Heart left ventricle (tissue), 13 donors: ENCODE data around the gene MAPK7.

Source experiments
- CTCF ChIP-seq, 12 donors: fragments of 200-600 bp; sonication (generic) in 4 of 12; IDR thresholded peaks; one replicate each; pipeline versions ENCODE4 v1.5.0 to v1.8.0; 2018 to 2022; ENCODE audit warnings: antibody characterized with exemption in 12 of 12, mild to moderate bottlenecking in 5 of 12
- POLR2A ChIP-seq, 2 donors: fragments of 450-650 bp; IDR thresholded peaks; one replicate each; pipeline ENCODE4 v1.6.1; 2017; ENCODE audit warnings: antibody characterized with exemption in 2 of 2, mild to moderate bottlenecking in 2 of 2, moderate library complexity in 2 of 2
- donor health status: ischemic (EF 13 %, LVEDD 7.1; RV severe dilation, severe dysfunction).
- donor health status: DM: no; HTN: yes; CAD: no.
- donor health status: DM: no; HTN: no; CAD: no.
- donor health status: ischemic (EF 25% LVEDD 6.9; RV normal size, moderate dysfunction).
- donor health status: ischemic (EF 25% LVEDD 5.7; RV mildly dilated, moderate dysfunction).
- donor health status: ischemic (EF 35%, LVEDD 5.7; RV mildly dilated, moderate dysfunction).
- donor health status: nonischemic (EF 11% LVEDD 7.7; RV severe dilation, severe dysfunction).
- donor health status: DM: yes; HTN: yes; CAD: no.
- donor health status: PGD.
- donor health status: ischemic (EF 29% LVEDD 5.4; RV normal size, mild dysfunction).
- donor health status: nonischemic (EF 23%, LVEDD 6.1; RV moderate dilation, normal function).

GRCh38 chr17:19343671-19344151, 34.6 kb upstream of the MAPK7 start:
- TF ChIP-seq CTCF (IDR thresholded peaks at IDR 0.05), result no peak
- no peak for TF ChIP-seq POLR2A (IDR thresholded peaks at IDR 0.05)
